GM23338 (cell line): ENCODE results near the gene SPRED2. TPM values are rescaled to one million over a fixed set of nuclear protein-coding genes. Genes with fewer than 3 reads are reported as not detected.

Experiments
- ATAC-seq: fragments of 200-7000 bp; cut with Tn5 transposase; 3 replicates; pipeline ENCODE4 v1.9.1; 2020
- DNase-seq: peaks from one replicate; pipeline ENCODE4 v3.0.0-alpha.2; 2015; ENCODE audit warnings: low spot score
- H2AFZ ChIP-seq: fragments of 200-600 bp; sonication (generic); 2 replicates; pipeline ENCODE4 v1.8.0; 2016; ENCODE audit warnings: antibody characterized with exemption, mild to moderate bottlenecking, moderate library complexity
- H3F3A ChIP-seq: fragments of 200-600 bp; sonication (generic); replicated peaks from 2 replicates; pipeline ENCODE4 v1.8.0; 2017; ENCODE audit warnings: antibody characterized with exemption, mixed run types, low read depth
- H3K27ac ChIP-seq: fragments of 200-600 bp; sonication (generic); 2 replicates; pipeline ENCODE4 v1.6.1; 2016; ENCODE audit warnings: low read depth
- H3K27me3 ChIP-seq: fragments of 200-600 bp; sonication (generic); 2 replicates; pipeline ENCODE4 v1.8.0; 2016; ENCODE audit warnings: mild to moderate bottlenecking, mixed run types, moderate library complexity; ENCODE audit not compliant: insufficient read depth
- H3K36me3 ChIP-seq: fragments of 200-600 bp; sonication (generic); 2 replicates; pipeline ENCODE4 v1.8.0; 2016; ENCODE audit warnings: mild to moderate bottlenecking; ENCODE audit not compliant: insufficient read depth
- H3K4me1 ChIP-seq: fragments of 200-600 bp; sonication (generic); 2 replicates; pipeline ENCODE4 v1.8.0; 2016; ENCODE audit warnings: mild to moderate bottlenecking, moderate library complexity; ENCODE audit not compliant: insufficient read depth
- H3K4me2 ChIP-seq: fragments of 200-600 bp; sonication (generic); 2 replicates; pipeline ENCODE4 v1.7.1; 2017; ENCODE audit warnings: mixed run types
- H3K4me3 ChIP-seq: fragments of 200-600 bp; sonication (generic); 2 replicates; pipeline ENCODE4 v1.6.1; 2016; ENCODE audit warnings: mixed run types
- H3K79me2 ChIP-seq: fragments of 200-600 bp; sonication (generic); replicated peaks from 2 replicates; pipeline ENCODE4 v1.8.0; 2017; ENCODE audit warnings: mild to moderate bottlenecking; ENCODE audit not compliant: insufficient read depth
- H3K9me2 ChIP-seq: fragments of 200-600 bp; sonication (generic); 2 replicates; pipeline ENCODE4 v1.8.0; 2017; ENCODE audit not compliant: insufficient read depth
- H4K20me1 ChIP-seq: fragments of 200-600 bp; sonication (generic); replicated peaks from 2 replicates; pipeline ENCODE4 v1.8.0; 2017; ENCODE audit warnings: mild to moderate bottlenecking; ENCODE audit not compliant: insufficient read depth
- H3K27ac Mint-ChIP-seq: 2 replicates; pipeline ENCODE4 v1.8.0; 2020; ENCODE audit warnings: inconsistent platforms, mild to moderate bottlenecking, moderate library complexity, mixed read lengths
- H3K27me3 Mint-ChIP-seq: 3 replicates; pipeline ENCODE4 v1.8.0; 2022; ENCODE audit warnings: low read depth, mild to moderate bottlenecking, moderate library complexity, mixed read lengths, inconsistent platforms; ENCODE audit not compliant: insufficient read depth, poor library complexity
- H3K36me3 Mint-ChIP-seq: 3 replicates; pipeline ENCODE4 v1.8.0; 2021; ENCODE audit warnings: low read depth, mild to moderate bottlenecking, inconsistent platforms, moderate library complexity, mixed read lengths
- H3K4me1 Mint-ChIP-seq: 3 replicates; pipeline ENCODE4 v1.8.0; 2020; ENCODE audit warnings: mild to moderate bottlenecking, inconsistent platforms, mixed read lengths
- H3K4me3 Mint-ChIP-seq: 3 replicates; pipeline ENCODE4 v1.8.0; 2021; ENCODE audit warnings: moderate library complexity, mild to moderate bottlenecking, inconsistent platforms, mixed read lengths
- H3K9me3 Mint-ChIP-seq: 3 replicates; pipeline ENCODE4 v1.8.0; 2020; ENCODE audit warnings: moderate library complexity, mild to moderate bottlenecking, inconsistent platforms, mixed read lengths
- CREB1 ChIP-seq: fragments of 250-450 bp; sonication (Bioruptor Pico); IDR thresholded peaks from 2 replicates; pipeline ENCODE4 v1.5.0; 2020; ENCODE audit warnings: low read depth, mild to moderate bottlenecking, moderate library complexity
- ETS1 ChIP-seq: IDR thresholded peaks from 2 replicates; pipeline ENCODE4 v1.6.1; 2016; ENCODE audit warnings: antibody characterized with exemption
- EZH2 ChIP-seq: fragments of 200-600 bp; sonication (generic); IDR thresholded peaks from one replicate; pipeline ENCODE4 v1.8.0; 2017; ENCODE audit warnings: antibody characterized with exemption, mild to moderate bottlenecking, low read depth; ENCODE audit not compliant: unreplicated experiment
- EZH2phosphoT487 ChIP-seq: fragments of 200-600 bp; sonication (generic); IDR thresholded peaks from one replicate; pipeline ENCODE4 v1.8.1; 2018; ENCODE audit warnings: antibody characterized with exemption; ENCODE audit not compliant: unreplicated experiment
- JUNB ChIP-seq: IDR thresholded peaks from one replicate; pipeline ENCODE4 v1.6.1; 2016; ENCODE audit warnings: antibody characterized with exemption; ENCODE audit not compliant: unreplicated experiment
- NANOG ChIP-seq: IDR thresholded peaks from 2 replicates; pipeline ENCODE4 v1.6.1; 2016; ENCODE audit warnings: antibody characterized with exemption, borderline replicate concordance
- POLR2AphosphoS5 ChIP-seq: IDR thresholded peaks from 2 replicates; pipeline ENCODE4 v1.6.1; 2016; ENCODE audit warnings: antibody characterized with exemption, low read depth
- REST ChIP-seq: IDR thresholded peaks from one replicate; pipeline ENCODE4 v1.6.1; 2018; ENCODE audit warnings: antibody characterized with exemption; ENCODE audit not compliant: unreplicated experiment
- STAT1 ChIP-seq: IDR thresholded peaks from one replicate; pipeline ENCODE4 v1.6.1; 2016; ENCODE audit warnings: antibody characterized with exemption; ENCODE audit not compliant: unreplicated experiment
- ZNF114 ChIP-seq: fragments of 250-450 bp; sonication (Bioruptor Pico); IDR thresholded peaks from 2 replicates; pipeline ENCODE4 v1.5.0; 2020; ENCODE audit warnings: mild to moderate bottlenecking, moderate library complexity
- ZNF331 ChIP-seq: fragments of 250-450 bp; sonication (Bioruptor Pico); IDR thresholded peaks from 2 replicates; pipeline ENCODE4 v1.5.0; 2020; ENCODE audit warnings: low read depth, mild to moderate bottlenecking, moderate library complexity
- polyA plus RNA-seq: library from polyadenylated mRNA; unstranded; fragments of >200 nt; fragmentation: Nextera tagmentation; extraction: Ambion mirVana; gene quantifications from 2 replicates; pipeline ENCODE4 v1.2.1, GENCODE V29; 2016
- total RNA-seq: library from RNA; depleted of rRNA; stranded (reverse); fragments of >200 nt; shearing (Covaris generic); gene quantifications from 2 replicates; pipeline ENCODE4 v1.2.3, GENCODE V29; 2014
- TF ChIP-seq, protein P1 (sequence below), 2 experiments: fragments of 200-600 bp in 1 of 2; sonication (generic) in 1 of 2; conservative IDR thresholded peaks; 2 replicates each; pipeline versions ENCODE4 v1.5.1 to v1.6.1; 2016 to 2017; ENCODE audit warnings: antibody characterized with exemption in 2 of 2, low read depth in 2 of 2, mild to moderate bottlenecking in 2 of 2, moderate library complexity in 1 of 2
- TF ChIP-seq, protein P2 (sequence below): fragments of 250-450 bp; sonication (Bioruptor Pico); IDR thresholded peaks from 2 replicates; pipeline ENCODE4 v1.5.0; 2020; ENCODE audit warnings: mild to moderate bottlenecking, moderate library complexity

SPRED2 gene
- total and polyA plus RNA-seq, 2 experiments from 2014 or later: 8.7 to 13.0 TPM

- no peaks in the 10 kb centered on the region for H3K36me3 ChIP-seq
- Mint-ChIP-seq H3K4me1 (peaks cover 53% of the 10 kb centered on the region), H3K27me3 (peaks cover 1% of the 10 kb centered on the region), H3K4me3 (no peak overlapping the region), H3K9me3 (no peaks in the 10 kb centered on the region), H3K27ac (no peak overlapping the region), H3K36me3 (no peaks in the 10 kb centered on the region)
- peaks cover 17% of the 10 kb centered on the region for H3K4me1 ChIP-seq
- TF ChIP-seq REST: no peak
- no peak for TF ChIP-seq CREB1
- TF ChIP-seq EZH2: no peak
- no peak for TF ChIP-seq EZH2phosphoT487
- TF ChIP-seq, protein P1, sequence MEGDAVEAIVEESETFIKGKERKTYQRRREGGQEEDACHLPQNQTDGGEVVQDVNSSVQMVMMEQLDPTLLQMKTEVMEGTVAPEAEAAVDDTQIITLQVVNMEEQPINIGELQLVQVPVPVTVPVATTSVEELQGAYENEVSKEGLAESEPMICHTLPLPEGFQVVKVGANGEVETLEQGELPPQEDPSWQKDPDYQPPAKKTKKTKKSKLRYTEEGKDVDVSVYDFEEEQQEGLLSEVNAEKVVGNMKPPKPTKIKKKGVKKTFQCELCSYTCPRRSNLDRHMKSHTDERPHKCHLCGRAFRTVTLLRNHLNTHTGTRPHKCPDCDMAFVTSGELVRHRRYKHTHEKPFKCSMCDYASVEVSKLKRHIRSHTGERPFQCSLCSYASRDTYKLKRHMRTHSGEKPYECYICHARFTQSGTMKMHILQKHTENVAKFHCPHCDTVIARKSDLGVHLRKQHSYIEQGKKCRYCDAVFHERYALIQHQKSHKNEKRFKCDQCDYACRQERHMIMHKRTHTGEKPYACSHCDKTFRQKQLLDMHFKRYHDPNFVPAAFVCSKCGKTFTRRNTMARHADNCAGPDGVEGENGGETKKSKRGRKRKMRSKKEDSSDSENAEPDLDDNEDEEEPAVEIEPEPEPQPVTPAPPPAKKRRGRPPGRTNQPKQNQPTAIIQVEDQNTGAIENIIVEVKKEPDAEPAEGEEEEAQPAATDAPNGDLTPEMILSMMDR (conservative IDR thresholded peaks at IDR 0.05; ENCODE audit: low read depth in 2 of 2): no peak
- TF ChIP-seq, protein P2, sequence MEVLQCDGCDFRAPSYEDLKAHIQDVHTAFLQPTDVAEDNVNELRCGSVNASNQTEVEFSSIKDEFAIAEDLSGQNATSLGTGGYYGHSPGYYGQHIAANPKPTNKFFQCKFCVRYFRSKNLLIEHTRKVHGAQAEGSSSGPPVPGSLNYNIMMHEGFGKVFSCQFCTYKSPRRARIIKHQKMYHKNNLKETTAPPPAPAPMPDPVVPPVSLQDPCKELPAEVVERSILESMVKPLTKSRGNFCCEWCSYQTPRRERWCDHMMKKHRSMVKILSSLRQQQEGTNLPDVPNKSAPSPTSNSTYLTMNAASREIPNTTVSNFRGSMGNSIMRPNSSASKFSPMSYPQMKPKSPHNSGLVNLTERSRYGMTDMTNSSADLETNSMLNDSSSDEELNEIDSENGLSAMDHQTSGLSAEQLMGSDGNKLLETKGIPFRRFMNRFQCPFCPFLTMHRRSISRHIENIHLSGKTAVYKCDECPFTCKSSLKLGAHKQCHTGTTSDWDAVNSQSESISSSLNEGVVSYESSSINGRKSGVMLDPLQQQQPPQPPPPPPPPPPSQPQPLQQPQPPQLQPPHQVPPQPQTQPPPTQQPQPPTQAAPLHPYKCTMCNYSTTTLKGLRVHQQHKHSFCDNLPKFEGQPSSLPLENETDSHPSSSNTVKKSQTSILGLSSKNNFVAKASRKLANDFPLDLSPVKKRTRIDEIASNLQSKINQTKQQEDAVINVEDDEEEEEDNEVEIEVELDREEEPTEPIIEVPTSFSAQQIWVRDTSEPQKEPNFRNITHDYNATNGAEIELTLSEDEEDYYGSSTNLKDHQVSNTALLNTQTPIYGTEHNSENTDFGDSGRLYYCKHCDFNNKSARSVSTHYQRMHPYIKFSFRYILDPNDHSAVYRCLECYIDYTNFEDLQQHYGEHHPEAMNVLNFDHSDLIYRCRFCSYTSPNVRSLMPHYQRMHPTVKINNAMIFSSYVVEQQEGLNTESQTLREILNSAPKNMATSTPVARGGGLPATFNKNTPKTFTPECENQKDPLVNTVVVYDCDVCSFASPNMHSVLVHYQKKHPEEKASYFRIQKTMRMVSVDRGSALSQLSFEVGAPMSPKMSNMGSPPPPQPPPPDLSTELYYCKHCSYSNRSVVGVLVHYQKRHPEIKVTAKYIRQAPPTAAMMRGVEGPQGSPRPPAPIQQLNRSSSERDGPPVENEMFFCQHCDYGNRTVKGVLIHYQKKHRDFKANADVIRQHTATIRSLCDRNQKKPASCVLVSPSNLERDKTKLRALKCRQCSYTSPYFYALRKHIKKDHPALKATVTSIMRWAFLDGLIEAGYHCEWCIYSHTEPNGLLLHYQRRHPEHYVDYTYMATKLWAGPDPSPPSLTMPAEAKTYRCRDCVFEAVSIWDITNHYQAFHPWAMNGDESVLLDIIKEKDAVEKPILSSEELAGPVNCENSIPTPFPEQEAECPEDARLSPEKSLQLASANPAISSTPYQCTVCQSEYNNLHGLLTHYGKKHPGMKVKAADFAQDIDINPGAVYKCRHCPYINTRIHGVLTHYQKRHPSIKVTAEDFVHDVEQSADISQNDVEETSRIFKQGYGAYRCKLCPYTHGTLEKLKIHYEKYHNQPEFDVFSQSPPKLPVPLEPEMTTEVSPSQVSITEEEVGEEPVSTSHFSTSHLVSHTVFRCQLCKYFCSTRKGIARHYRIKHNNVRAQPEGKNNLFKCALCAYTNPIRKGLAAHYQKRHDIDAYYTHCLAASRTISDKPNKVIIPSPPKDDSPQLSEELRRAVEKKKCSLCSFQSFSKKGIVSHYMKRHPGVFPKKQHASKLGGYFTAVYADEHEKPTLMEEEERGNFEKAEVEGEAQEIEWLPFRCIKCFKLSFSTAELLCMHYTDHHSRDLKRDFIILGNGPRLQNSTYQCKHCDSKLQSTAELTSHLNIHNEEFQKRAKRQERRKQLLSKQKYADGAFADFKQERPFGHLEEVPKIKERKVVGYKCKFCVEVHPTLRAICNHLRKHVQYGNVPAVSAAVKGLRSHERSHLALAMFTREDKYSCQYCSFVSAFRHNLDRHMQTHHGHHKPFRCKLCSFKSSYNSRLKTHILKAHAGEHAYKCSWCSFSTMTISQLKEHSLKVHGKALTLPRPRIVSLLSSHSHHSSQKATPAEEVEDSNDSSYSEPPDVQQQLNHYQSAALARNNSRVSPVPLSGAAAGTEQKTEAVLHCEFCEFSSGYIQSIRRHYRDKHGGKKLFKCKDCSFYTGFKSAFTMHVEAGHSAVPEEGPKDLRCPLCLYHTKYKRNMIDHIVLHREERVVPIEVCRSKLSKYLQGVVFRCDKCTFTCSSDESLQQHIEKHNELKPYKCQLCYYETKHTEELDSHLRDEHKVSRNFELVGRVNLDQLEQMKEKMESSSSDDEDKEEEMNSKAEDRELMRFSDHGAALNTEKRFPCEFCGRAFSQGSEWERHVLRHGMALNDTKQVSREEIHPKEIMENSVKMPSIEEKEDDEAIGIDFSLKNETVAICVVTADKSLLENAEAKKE (CRISPR knock-in tag): no peak
- TF ChIP-seq STAT1: no peak
- no peak for TF ChIP-seq JUNB
- TF ChIP-seq ETS1: no peak
- TF ChIP-seq ZNF331 (CRISPR knock-in tag): no peak
- TF ChIP-seq ZNF114 (CRISPR knock-in tag): no peak
- no peak for TF ChIP-seq POLR2AphosphoS5
- TF ChIP-seq NANOG: no peak
- H3K27me3 ChIP-seq: no peaks in the 10 kb centered on the region
- H3F3A ChIP-seq: no peaks in the 10 kb centered on the region
- H4K20me1 ChIP-seq: peaks cover 17% of the 10 kb centered on the region; the same call in 1 of the 2 replicates
- H3K9me2 ChIP-seq: no peaks in the 10 kb centered on the region
- no peak overlapping the region for H3K4me2 ChIP-seq
- DNase-seq: no peak
- no peak overlapping the region for H3K4me3 ChIP-seq
- H2AFZ ChIP-seq: no peak overlapping the region
- peaks cover 13% of the 10 kb centered on the region for H3K79me2 ChIP-seq
- H3K27ac ChIP-seq: no peak overlapping the region
- ATAC-seq: no peak
Measured at GRCh38 chr2:65368468-65368867, 63.9 kb downstream of the SPRED2 start.
